ENCODE measurements around the gene KCNG2. TPM values are rescaled to one million over a fixed set of nuclear protein-coding genes. Genes with fewer than 3 reads are reported as not detected.

The KCNG2 gene
- total RNA-seq, 1 donor from 2014 or later, result not detected

GRCh38 chr18:79948719-79949411 lies 151.1 kb downstream of the KCNG2 start:
- ATAC-seq (ENCODE audit: poor library complexity) (no peak), DNase-seq (no peak)
- intact Hi-C loops (cut with DNase I), result no loop called here

Other genes starting within 250 kb of the KCNG2 start
- 8.7 TPM for gene CTDP1, start 118.1 kb upstream of the KCNG2 start, total RNA-seq
- gene SLC66A2, start 153.7 kb downstream of the KCNG2 start, total RNA-seq, result 25.4 TPM
- 13.8 TPM for gene HSBP1L1, start 166.7 kb downstream of the KCNG2 start, total RNA-seq
- 78.2 TPM for gene TXNL4A, start 190.6 kb downstream of the KCNG2 start, total RNA-seq
- gene RBFA, start 236.5 kb downstream of the KCNG2 start, total RNA-seq, result 19.1 TPM